AG09319 (cell line): ENCODE measurements around the gene LMBRD1.
"Not testable (repeated sequence)": the region's sequence is repeated elsewhere in the genome, so short reads cannot be mapped to it uniquely, and the experiment has no call there.

Experiments
- DNase-seq: peaks from one replicate; pipeline ENCODE4 v3.0.0-alpha.2; 2010; ENCODE audit warnings: low read depth; ENCODE audit errors: extremely low read depth
- CTCF ChIP-seq: IDR thresholded peaks from 2 replicates; pipeline ENCODE4 v1.5.1; 2011; ENCODE audit warnings: low read depth, mild to moderate bottlenecking, inconsistent platforms, low read length, moderate library complexity

LMBRD1 gene

GRCh38 chr6:69827276-69827893, 30.6 kb upstream of the LMBRD1 start:
- peak; percentile 14 for DNase-seq
- TF ChIP-seq CTCF: no peak

DNA sequence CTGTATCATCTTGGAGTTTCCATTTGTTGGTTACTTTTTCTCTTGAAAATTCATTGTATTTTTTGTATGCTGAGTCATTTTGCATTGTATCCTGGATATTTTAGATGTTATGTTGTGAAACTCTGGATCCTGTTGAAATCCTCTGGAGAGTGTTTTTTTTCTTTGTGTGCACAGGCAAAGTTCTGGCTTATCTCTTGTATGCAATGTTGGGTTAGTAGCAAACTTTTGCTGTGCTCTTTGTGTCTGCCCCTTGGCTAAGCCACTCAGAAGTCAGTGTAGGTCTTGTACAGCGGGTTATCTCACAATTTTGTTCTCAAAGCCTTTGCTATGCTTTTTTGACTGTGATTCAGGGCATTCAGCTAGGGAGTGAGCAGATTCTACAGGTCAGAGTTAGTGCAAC, 29.1 kb upstream of the LMBRD1 start:
- no peak for DNase-seq

DNA sequence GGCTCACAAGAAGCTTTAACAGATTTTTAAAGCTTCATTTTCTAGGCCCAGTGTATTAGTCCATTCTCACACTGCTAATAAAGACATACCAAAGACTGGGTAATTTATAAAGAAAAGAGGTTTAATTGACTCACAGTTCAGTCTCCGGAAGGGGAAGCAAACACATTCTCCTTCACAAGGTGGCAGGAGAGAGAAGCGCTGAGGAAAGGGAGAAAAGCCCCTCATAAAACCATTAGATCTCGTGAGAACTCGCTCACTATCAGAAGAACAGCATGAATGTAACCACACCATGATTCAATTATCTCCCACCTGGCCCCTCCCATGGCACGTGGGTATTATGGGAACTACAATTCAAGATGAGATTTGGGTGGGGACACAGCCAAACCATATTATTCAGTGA, 27.5 kb upstream of the LMBRD1 start:
- DNase-seq: not testable (repeated sequence)

More for the DNA sequence above, 29.1 kb upstream of the LMBRD1 start:
- TF ChIP-seq CTCF: no peak

- TF ChIP-seq CTCF: no peak
- no peak for DNase-seq
These were observed 23.6 kb upstream of the LMBRD1 start for GRCh38 chr6:69820438-69820837.

DNA sequence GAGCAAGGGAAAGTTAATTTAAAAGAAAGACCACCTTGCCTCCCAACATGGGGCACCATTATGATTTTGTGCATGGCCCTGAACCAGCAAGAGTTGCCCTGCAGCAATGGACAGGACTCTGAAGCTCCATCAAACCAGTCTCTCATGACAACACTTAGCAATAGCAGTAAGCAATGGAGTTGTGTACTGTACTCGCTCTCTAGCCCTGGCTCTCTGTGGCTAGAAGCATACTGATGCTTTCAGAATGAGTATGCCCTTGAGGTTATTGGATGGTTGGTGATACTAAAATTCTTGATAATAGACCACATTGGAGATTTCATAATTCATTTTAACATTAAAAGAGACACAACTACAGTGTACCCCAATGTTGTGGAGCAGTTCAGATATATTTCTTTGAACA, 23.2 kb upstream of the LMBRD1 start:
- no peak for TF ChIP-seq CTCF
- DNase-seq: no peak

GRCh38 chr6:69819138-69819537, 22.3 kb upstream of the LMBRD1 start:
- no peak for TF ChIP-seq CTCF

DNA sequence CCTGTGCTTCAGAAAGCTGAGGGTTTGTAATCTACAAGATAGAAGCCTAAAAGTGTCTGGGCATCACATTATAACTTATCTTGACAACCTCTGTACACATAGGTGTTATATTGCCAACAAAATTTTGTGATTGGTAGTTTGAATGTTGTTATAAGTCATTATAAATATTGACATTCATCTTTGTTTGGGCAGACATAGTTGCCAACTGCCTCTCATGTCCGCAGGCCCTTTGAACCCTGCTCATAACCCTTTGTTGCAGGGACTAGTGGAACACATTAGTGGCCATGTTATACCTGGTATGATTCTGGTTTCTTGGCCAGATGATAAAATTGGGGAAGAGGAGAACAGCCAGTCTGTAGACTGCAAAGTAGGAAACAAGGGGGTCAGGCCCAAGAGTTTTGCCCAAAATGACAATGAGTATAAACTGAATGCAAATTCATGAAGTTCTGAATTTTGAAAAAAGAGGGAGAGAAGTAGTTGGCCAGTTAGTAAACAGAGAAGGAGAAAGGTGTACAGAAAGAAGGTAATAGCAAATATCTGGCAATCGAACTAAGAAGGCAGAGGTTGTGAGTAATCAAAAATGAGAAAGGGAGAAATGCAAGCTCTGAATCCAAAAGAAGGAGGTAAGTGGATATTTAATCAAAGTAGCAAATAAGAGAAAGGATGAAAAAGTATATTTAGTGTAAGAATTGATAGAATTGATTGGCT, 21.6 kb upstream of the LMBRD1 start:
- TF ChIP-seq CTCF: no peak
- no peak for DNase-seq

More at GRCh38 chr6:69819138-69819537, 22.3 kb upstream of the LMBRD1 start:
- no peak for DNase-seq

- DNase-seq: no peak
- no peak for TF ChIP-seq CTCF
These were observed 20.5 kb upstream of the LMBRD1 start for GRCh38 chr6:69817358-69817757.
